ENCODE measurements around the gene USP22. TPM values are rescaled to one million over a fixed set of nuclear protein-coding genes. Genes with fewer than 3 reads are reported as not detected.
"Not testable (repeated sequence)": the region's sequence is repeated elsewhere in the genome, so short reads cannot be mapped to it uniquely, and the experiment has no call there.

The USP22 gene
- total RNA-seq, 6 experiments from 2014 or later, result 215 to 270 (median 241) TPM

DNA sequence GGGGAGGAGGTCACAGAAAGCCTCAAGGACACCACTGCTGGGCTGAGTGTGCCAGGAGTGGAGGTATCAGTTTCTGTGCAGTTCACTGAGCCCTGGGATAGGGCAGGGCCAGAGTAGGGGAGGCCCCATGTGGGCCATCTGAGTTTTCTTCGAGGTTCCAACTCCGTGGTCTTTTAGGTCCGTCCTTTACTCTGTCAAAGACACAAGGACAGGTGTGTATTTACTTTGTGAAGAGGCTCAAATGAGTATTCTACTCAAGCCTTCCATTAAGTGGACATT lies 59.5 kb downstream of the USP22 start:
- Mint-ChIP-seq H3K27me3 (ENCODE audit: insufficient read depth) (peaks cover 16% of the 10 kb centered on the region), H3K9me3 (no peaks in the 10 kb centered on the region), H3K4me1 (ENCODE audit: low read depth) (no peaks in the 10 kb centered on the region), H3K27ac (no peak overlapping the region), H3K36me3 (ENCODE audit: low read depth) (no peaks in the 10 kb centered on the region), H3K4me3 (no peak overlapping the region)
- DNase-seq, result no peak
- TF ChIP-seq, protein P1, sequence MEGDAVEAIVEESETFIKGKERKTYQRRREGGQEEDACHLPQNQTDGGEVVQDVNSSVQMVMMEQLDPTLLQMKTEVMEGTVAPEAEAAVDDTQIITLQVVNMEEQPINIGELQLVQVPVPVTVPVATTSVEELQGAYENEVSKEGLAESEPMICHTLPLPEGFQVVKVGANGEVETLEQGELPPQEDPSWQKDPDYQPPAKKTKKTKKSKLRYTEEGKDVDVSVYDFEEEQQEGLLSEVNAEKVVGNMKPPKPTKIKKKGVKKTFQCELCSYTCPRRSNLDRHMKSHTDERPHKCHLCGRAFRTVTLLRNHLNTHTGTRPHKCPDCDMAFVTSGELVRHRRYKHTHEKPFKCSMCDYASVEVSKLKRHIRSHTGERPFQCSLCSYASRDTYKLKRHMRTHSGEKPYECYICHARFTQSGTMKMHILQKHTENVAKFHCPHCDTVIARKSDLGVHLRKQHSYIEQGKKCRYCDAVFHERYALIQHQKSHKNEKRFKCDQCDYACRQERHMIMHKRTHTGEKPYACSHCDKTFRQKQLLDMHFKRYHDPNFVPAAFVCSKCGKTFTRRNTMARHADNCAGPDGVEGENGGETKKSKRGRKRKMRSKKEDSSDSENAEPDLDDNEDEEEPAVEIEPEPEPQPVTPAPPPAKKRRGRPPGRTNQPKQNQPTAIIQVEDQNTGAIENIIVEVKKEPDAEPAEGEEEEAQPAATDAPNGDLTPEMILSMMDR (IDR thresholded peaks at IDR 0.05), result no peak

DNA sequence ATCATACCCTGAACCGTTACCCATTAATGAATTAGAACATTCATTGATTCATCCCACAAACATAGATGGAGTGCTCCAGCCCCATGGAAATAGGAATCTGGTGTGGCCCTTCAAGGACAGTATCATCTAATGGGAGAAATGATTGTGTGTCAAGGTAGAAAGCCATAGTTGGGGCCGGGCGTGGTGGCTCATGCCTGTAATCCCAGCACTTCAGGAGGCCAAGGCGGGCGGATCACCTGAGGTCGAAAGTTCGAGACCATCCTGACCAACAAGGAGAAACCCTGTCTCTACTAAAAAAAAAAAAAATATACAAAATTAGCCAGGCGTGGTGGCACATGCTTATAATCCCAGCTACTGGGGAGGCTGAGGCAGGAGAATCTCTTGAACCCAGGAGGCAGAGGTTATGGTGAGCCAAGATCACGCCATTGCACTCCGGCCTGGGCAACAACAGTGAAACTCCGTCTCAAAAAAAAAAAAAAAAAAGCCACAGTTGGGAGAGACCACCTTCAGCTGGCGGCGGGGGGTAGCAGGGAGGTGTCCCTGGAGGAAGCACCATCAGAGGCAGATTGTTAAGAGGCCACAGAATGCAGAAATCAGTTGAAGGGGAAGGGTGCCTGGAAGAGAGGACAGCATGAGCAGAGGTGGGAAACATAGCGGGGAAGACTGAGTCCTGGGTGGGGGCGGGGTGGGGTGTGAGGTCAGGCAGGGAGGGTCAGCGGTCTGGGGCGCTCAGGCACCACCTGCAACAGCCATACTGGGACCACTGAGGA lies 60.0 kb downstream of the USP22 start:
- no peak overlapping the region for H3K4me3 Mint-ChIP-seq
- no peaks in the 10 kb centered on the region for H3K9me3 Mint-ChIP-seq
- peaks cover 19% of the 10 kb centered on the region for H3K27me3 Mint-ChIP-seq (ENCODE audit: insufficient read depth)
- no peak for DNase-seq
- TF ChIP-seq, protein P1 (IDR thresholded peaks at IDR 0.05), result no peak
- no peaks in the 10 kb centered on the region for H3K4me1 Mint-ChIP-seq (ENCODE audit: low read depth)
- no peak overlapping the region for H3K27ac Mint-ChIP-seq
- no peaks in the 10 kb centered on the region for H3K36me3 Mint-ChIP-seq (ENCODE audit: low read depth)

GRCh38 chr17:20981046-20981920 lies 61.5 kb downstream of the USP22 start:
- H3K27me3 Mint-ChIP-seq (ENCODE audit: insufficient read depth), result peaks cover 20% of the 10 kb centered on the region
- no peak overlapping the region for H3K27ac Mint-ChIP-seq
- DNase-seq, result no peak
- no peaks in the 10 kb centered on the region for H3K4me1 Mint-ChIP-seq (ENCODE audit: low read depth)
- H3K4me3 Mint-ChIP-seq, result no peak overlapping the region
- no peaks in the 10 kb centered on the region for H3K9me3 Mint-ChIP-seq
- no peaks in the 10 kb centered on the region for H3K36me3 Mint-ChIP-seq (ENCODE audit: low read depth)
- TF ChIP-seq, protein P1 (IDR thresholded peaks at IDR 0.05), result no peak

- no peak overlapping the region for H3K4me3 Mint-ChIP-seq
- peaks cover 24% of the 10 kb centered on the region for H3K27me3 Mint-ChIP-seq (ENCODE audit: insufficient read depth)
Measured at GRCh38 chr17:20979792-20980083, 63.1 kb downstream of the USP22 start.

GRCh38 chr17:20979007-20979791 lies 63.6 kb downstream of the USP22 start:
- H3K4me3 Mint-ChIP-seq; H3K9me3 Mint-ChIP-seq; H3K4me1 Mint-ChIP-seq (ENCODE audit: low read depth); DNase-seq; H3K36me3 Mint-ChIP-seq (ENCODE audit: low read depth); H3K27ac Mint-ChIP-seq: not testable (repeated sequence)
- peaks cover 26% of the 10 kb centered on the region for H3K27me3 Mint-ChIP-seq (ENCODE audit: insufficient read depth)

More at GRCh38 chr17:20979792-20980083, 63.1 kb downstream of the USP22 start:
- TF ChIP-seq, protein P1 (IDR thresholded peaks at IDR 0.05), result no peak
- Mint-ChIP-seq H3K9me3 (no peaks in the 10 kb centered on the region), H3K4me1 (ENCODE audit: low read depth) (no peaks in the 10 kb centered on the region), H3K36me3 (ENCODE audit: low read depth) (no peaks in the 10 kb centered on the region), H3K27ac (no peak overlapping the region)
- DNase-seq, result no peak

DNA sequence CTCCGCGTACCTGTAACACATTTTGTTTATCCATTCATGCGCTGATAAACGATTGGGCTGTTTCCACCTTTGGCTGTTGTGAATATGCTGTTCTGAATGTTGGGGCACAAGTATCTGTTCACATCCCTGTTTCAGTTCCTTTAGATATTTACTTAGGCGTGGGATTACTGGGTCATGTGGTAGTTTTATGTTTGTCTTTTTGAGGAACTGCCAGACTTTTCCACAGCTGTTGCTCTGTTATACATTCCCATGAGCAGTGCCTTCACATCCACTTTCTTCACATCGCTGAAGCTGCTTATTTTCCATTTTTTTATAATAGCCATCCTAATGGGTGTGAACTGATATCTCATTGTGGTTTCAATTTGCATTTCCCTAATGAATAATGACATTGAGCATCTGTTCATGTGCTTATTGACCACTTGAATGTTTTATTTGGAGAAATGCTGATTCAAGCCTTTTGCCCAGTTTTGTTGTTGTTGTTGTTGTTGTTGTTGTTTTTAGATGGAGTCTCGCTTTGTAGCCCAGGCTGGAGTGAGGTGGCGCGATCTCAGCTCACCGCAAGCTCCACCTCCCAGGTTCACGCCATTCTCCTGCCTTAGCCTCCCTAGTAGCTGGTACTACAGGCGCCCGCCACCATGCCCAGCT lies 65.1 kb downstream of the USP22 start:
- not testable (repeated sequence) for DNase-seq; H3K4me1 Mint-ChIP-seq (ENCODE audit: low read depth); H3K4me3 Mint-ChIP-seq; H3K36me3 Mint-ChIP-seq (ENCODE audit: low read depth); H3K9me3 Mint-ChIP-seq; H3K27ac Mint-ChIP-seq
- peaks cover 29% of the 10 kb centered on the region for H3K27me3 Mint-ChIP-seq (ENCODE audit: insufficient read depth)
